Mammary epithelial cell (primary cell): ENCODE data around the gene DCAF7.

Experiments used
- EZH2 ChIP-seq: IDR thresholded peaks from 2 replicates; pipeline ENCODE4 v1.6.1; 2012; ENCODE audit warnings: low read length, inconsistent platforms, borderline replicate concordance
- TF ChIP-seq, protein P1 (sequence below), 2 donors: IDR thresholded peaks in 1 of 2; conservative IDR thresholded peaks in 1 of 2; 2 replicates each; pipeline ENCODE4 v1.5.1; 2011 to 2012; ENCODE audit warnings: inconsistent platforms in 2 of 2, low read length in 2 of 2, mild to moderate bottlenecking in 2 of 2, control low read depth in 1 of 2, low read depth in 1 of 2; ENCODE audit not compliant: insufficient read depth in 1 of 2; ENCODE audit errors: extremely low read depth in 1 of 2

DNA sequence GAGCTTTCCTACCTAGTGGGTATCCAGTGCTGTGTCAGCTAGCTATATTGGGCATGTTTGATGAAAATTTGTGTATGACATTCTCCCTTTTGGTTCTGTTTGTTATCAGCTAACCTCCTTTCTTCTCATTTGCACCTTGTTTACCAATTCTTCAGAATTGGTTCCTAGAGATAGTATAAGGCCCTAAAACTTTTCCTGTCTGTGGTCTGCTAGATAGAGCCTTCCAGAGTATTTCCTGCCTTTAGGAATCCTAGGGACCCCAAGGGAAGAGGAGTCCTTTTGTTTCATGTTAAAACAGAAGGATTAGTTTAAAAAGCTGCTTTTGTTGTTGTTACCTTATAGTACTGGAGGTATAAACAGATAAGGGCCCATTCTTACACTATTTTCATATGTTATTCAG lies 83.5 kb downstream of the DCAF7 start:
- TF ChIP-seq, protein P1, sequence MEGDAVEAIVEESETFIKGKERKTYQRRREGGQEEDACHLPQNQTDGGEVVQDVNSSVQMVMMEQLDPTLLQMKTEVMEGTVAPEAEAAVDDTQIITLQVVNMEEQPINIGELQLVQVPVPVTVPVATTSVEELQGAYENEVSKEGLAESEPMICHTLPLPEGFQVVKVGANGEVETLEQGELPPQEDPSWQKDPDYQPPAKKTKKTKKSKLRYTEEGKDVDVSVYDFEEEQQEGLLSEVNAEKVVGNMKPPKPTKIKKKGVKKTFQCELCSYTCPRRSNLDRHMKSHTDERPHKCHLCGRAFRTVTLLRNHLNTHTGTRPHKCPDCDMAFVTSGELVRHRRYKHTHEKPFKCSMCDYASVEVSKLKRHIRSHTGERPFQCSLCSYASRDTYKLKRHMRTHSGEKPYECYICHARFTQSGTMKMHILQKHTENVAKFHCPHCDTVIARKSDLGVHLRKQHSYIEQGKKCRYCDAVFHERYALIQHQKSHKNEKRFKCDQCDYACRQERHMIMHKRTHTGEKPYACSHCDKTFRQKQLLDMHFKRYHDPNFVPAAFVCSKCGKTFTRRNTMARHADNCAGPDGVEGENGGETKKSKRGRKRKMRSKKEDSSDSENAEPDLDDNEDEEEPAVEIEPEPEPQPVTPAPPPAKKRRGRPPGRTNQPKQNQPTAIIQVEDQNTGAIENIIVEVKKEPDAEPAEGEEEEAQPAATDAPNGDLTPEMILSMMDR (conservative IDR thresholded peaks at IDR 0.05 in 1 of 2, IDR thresholded peaks at IDR 0.05 in 1 of 2; ENCODE audit: extremely low read depth in 1 of 2, insufficient read depth in 1 of 2, low read depth in 1 of 2, low read length in 2 of 2), result no peak
- no peak for TF ChIP-seq EZH2
